Embryonic facial prominence (tissue), 1 donor: ENCODE data around the gene PRSS57.
"Not testable (repeated sequence)": the region's sequence is repeated elsewhere in the genome, so short reads cannot be mapped to it uniquely, and the experiment has no call there.

Experiments used
- DNase-seq: peaks from one replicate; pipeline ENCODE4 v3.0.0-alpha.2; 2016; ENCODE audit errors: extremely low spot score

PRSS57 gene

DNA sequence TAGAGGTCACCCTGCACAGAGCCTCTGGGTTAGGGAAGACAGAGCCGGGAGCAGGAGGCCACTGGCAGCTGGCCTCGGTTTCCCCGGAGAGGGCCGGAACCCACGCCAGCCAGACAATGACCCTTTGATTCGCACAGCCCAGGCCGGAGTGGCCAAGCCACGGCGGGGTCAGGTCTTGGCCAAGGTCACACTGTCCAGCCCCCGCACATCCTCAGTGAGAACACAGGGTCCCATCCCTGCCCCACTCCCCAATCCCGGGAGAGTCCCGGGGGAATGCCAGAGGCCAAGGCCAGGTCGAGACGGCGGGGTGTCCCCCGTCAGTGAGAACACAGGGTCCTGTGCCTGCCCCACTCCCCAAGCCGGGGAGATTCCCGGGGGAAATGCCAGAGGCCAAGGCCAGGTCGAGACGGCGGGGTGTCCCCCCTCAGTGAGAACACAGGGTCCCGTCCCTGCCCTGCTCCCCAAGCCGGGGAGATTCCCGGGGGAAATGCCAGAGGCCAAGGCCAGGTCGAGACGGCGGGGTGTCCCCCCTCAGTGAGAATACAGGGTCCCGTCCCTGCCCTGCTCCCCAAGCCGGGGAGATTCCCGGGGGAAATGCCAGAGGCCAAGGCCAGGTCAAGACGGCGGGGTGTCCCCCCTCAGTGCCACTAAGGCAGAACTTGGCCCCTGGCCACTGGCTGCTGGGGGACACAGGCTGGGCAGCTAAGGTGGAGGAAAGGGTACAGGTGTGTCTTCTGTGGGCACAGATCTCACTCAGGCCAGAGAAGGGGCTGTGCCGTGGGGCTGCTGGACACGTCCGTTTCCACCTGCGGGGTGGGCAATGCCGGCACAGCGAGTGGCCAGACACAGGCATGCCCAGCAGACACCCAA is 20.7 kb downstream of the PRSS57 start:
- DNase-seq = no peak

DNA sequence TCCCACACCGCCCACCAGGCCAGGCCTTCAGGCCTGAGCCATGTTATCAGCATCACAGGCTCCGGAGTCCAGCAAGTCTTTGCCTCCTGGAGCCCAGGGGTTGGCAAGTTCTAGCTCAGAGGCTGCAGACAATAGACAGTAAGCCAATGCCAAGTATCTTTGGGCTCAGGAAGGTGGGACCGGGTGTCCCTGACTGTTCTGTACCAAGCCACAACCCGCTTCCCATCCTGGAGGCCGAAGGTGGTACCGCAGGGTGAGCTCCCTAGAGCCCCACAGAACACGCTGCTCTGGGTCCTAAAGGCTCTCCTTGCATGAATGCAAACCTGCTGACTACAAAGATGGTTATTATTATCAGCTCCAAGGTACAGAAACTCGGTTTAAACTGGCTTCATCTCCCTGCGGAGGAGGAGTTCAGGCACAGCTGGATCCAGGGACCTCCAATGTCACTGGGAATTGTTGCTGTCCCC is 24.6 kb downstream of the PRSS57 start:
- DNase-seq = no peak

DNA sequence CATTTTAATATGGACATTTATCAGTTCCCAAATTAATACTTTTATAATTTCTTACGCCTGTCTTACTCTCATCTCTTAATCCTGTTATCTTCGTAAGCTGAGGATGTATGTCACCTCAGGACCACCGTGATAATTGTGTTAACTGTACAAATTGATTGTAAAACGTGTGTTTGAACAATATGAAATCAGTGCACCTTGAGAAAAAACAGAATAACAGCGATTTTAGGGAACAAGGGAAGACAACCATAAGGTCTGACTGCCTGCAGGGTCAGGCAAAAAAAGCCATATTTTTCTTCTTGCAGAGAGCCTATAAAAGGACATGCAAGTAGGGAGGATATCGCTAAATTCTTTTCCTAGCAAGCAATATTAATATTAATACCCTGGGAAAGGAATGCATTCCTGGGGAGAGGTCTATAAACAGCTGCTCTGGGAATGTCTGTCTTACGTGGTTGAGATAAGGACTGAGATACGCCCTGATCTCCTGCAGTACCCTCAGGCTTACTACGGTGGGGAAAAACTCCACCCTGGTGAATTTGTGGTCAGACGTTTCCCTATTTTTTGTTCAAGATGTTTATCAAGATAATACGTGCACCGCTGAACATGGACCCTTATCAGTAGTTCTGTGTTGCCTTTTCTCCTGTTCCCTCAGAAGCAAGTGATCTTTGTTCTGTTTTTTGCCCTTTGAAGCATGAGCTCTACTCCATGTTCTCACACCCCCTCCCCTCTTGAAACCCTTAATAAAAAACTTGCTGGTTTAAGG is 26.4 kb downstream of the PRSS57 start:
- DNase-seq = not testable (repeated sequence)

DNA sequence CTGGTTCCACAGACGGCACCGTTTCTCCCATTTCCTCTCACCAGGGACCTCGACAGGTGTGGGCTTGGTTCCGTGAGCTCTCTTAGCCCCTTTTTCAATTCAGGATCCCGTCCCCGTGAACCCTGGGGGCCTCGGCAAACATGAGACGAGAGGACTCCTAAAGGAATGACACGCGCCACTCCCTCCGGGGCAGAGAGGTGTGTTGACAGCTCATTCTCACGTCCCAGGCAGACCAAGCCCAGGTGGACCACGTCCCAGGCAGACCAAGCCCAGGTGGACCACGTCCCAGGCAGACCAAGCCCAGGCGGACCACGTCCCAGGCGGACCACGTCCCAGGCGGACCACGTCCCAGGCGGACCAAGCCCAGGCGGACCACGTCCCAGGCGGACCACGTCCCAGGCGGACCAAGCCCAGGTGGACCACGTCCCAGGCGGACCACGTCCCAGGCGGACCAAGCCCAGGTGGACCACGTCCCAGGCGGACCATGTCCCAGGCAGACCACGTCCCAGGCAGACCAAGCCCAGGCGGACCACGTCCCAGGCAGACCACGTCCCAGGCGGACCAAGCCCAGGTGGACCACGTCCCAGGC is 28.2 kb downstream of the PRSS57 start:
- not testable (repeated sequence) for DNase-seq

DNA sequence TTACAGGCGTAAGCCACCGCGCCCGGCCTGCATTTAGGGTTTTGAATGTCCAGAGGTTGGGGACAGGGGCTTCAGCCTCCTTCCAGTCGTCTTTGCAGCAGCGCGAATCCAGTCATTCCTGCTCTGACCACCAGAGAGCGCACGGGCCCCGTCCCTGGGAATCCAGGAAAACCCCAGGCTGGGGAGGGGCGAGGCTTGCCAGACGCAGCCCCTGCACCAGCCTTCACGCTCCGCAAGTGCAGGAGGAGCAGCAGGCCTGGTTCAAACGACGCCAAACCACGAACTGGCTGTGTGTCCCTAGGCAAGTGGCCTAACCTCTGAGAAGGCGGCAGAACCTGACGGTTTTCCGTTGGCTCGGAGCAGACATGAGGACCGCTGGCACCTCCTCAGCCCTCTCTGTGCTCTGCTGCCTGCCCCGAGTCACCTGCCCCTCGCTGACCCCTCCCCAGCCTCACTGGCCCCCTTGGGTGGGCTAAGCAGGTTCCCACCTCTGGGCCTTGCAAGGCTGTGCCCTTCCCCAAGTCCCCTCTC is 30.3 kb downstream of the PRSS57 start:
- DNase-seq = peak; percentile 53

DNA sequence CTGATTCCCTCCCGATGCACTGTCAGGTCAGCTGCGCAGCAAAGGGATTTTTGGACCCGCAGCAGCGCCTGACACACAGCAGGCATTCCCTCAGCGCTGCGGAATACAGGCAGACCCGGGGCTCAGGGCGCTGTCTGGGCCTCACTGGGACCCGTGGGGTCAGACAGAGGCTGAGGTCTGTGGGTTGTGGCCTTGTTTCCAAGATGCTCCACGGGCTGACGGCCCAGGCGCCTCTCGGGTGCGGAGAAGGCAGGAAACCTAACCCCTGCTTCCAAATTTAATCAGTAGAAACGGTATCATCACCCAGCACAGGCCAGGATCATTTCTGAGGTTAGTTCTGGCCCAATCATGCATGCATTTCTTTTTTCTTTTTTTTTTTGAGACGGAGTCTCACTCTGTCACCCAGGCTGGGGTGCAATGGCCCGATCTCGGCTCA is 31.6 kb downstream of the PRSS57 start:
- DNase-seq = no peak

DNA sequence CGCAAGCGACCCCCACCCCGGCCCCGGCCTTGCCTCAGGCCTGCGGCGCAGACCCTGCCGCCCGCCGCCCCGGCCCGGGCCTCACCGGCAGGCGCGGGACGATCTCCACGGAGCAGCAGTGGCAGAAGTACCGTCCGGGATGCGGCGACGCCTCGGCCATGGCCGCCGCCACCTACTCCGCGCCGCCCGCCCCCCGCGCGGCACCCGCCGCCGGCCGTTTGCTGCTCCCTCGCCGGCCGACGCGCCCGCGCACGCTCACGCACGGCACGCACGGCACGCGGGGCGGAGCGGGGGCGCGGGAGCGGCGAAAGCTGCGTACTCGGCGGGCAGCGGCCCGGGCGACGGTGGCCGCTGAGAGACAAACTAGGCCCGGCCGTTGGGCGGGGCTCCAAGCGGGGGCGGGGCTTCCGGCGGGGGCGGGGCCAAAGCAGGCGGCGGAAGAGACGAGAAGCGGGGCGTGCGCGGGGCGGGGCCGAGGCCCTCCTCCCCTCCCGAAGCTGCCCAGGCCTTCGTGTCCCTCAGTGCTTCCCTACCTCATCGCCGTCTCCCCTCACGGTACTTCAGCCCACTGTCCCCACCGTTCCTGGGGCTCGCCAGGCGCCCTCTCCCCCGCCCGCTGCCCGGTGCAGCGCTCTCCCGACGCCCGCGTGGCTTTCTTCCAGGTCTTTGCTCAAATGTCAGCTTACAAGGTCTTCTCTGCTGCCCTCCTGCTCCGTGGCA is 32.1 kb downstream of the PRSS57 start, which contains the start of gene RNF126:
Gene RNF126, minus strand, starts transcription at position 253 of the 720 bp plus-strand sequence. Its CDS starts 93 bp downstream, at position 160.
- DNase-seq = peak; percentile 77

DNA sequence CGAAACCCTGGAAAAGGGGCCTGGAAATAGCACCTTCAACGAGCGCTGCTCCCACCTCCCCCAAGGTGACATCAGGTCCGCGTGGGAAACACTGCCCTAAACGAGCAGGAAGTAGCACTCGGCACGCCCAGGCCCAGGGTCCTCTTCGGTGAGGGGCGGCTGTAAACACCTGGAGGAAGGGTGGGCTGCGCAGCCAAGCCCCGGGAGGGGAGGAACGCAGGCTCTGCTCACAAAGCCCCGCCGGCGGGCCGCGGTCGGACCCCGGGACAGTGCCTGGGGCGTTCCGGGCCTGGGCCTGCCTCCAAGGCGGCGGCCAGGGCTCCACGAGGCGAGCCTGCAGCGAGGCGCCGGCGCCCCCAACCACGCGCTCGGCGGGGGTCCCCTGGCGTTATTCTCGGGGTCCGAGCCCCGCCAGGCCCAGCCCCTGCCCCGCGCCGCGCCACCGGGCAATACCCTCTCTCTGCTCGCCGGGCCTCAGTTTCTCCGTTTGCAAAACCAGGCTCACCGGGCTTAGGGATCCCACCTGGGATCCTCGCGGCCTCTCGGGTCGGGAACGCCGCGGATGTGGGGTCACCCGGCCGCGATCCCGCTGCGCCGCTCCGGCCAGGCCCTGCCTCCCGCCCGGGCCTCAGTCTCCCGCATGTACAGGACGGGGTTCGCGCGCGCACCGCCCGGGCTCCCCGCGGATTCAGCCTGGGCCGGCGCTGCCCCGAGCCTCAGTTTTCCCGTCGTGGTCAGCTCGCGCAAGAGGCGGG is 32.9 kb downstream of the PRSS57 start:
- DNase-seq = no peak

DNA sequence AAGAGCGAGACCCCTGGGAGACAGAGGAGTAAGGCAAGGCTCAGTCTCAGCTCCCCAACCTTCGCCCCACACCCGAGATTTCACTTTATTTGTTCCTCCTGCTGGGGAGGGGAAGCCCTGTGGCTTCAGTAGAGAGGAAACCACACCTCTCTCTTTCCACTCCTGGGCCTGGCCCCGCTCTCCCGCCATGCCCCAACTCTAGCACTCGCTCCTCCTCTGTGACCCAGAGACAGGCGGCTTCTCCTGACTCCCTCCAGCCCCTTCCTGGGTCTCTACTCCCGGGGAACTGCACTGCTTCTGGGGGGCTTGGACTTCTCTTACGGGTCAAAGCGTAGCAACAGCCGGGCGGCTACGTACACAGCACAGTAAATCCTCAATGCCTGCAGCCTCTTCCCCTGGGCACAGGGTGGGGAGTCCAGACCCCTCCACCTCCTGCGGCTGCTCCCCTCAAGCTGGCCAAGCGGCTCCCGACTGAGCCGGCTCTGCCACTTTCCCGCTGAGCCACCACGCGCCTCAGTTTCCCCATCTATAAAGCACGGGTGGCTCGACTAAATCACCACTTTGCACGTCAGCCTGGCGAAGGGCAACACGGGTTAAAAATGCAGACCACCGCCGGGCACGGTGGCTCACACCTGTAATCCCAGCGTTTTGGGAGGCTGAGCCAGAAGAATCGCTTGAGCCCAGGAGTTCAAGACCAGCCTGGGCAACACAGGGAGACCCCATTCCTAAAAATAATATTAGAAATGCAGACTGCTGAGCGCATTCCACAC is 33.6 kb downstream of the PRSS57 start:
- no peak for DNase-seq

DNA sequence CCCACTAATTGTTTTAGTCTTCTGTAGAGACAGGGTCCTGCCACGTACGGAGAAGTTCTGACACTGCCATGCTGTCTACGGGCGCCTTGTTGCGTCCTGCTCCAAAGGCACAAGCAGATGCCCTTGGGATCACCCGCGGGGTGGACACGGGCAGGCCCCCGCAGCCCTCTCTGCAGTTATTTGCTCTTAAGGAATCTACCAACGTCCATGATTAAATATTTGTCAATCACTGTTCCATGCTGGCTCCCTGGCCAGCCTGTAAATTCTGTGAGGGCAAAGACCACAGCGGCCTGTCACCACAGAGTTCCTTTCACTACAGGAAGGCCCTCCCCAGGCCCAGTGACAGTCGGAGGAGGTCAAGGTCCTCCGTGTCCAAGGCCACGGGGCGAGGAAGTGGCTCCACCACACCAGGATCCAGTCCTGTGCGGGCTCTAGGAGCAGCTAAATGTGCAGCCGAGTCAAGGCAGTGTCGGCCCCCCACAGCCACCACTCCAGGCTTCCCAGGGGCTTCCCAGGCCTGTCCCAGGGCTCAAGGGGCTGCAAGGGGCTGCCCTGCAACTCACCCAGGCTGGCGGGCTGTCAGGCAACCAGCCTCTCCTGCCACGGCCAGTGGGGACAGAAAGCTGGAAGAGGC is 34.3 kb downstream of the PRSS57 start:
- DNase-seq = no peak

DNA sequence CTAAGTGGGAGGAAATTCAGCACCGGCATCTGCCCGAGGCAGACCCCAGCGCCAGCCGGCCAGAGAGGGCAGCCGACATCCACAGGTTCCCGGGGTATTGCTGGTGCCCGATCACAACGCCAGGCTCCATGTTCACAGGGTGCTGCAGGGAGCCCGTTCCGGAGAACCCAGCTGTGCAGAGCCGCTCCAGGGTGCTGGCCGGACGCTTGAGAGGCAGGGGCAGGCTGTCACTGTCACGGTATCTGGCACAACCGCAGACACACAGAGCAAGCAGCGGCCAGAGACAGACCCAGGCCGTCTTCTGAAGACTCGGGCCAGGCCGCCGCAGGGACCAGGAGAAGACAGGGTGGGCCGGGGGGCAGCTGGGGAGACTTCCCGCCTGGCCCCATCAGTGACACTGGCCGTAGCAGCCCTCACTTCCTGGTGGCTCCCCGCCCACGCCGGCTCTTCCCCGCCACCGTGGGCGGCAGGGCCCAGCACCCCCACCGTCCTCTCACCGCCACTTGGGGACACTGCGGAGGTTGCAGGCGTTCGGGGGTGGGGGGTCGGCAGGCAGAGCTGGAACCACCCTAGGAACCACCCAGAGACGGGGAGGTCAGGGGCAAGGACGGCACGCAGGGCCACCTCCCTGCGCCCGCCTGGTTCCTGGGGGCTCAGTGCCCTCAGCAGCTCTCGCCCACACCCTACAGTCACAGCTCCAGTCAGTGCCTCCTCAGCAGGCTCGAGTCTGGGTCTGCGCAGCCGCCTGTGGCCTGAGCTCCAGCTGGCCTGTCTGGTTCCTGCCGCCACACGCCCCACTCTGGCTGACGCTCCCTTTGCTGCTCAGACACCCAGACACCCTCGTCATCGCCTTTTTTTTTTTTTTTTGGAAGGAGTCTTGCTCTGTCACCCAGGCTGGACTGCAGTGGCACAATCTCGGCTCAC is 36.1 kb downstream of the PRSS57 start:
- no peak for DNase-seq

DNA sequence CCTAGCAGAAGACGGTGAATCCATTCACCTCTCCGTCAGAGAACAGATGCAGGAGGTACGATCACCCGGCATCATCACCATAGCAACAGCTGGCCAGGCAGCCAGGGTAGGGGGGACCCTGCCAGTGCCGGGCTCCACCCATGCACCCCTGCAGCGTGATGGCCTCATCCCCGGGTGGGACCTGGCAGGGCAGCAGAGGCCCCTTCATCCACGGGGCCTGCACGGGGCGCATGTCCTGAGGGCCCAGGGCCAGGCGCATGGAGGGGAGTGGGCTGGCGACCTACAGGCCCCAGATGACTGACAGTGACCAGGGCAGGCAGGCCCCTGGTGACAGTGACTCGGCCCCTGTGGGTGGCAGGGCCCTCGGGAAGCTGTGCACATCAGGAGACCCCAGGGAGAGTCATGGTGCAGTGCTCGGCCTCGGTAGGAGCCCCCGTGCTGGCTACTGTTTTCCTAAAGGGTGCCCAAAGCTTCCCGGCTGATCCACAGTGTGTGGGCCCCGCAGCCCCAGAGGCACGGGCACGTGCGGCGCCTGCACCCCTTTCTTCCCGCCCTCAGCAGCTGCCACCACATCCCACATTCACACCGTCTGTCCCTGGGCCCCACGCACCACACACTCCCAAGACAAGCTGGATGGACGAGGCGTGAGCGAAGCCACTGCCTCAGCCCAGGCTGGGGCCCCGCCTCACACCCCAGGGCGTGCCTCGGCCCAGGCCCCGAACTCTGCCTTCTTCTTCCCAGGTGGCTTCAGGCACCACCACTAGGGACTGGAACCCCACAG is 37.0 kb downstream of the PRSS57 start:
- no peak for DNase-seq

DNA sequence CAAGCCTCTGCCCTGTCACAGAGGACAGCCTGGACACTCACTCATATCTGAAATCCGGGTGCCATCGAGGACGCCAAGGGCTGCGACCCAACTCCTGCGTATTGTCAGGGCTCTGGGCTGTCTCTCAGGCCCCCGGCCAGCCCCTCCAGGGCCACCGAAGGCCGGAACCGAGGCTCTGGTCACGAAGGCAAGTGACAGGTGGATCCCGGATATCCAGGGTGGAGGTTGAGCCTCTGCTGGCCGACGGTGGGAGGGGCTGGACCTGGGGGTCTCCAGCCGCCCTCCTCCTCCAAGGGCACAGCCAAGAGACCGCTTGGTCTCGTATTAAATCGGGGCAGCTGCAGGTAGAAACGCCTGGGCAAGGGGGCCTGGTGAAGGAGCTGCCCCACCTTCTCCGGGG is 37.6 kb downstream of the PRSS57 start:
- no peak for DNase-seq

DNA sequence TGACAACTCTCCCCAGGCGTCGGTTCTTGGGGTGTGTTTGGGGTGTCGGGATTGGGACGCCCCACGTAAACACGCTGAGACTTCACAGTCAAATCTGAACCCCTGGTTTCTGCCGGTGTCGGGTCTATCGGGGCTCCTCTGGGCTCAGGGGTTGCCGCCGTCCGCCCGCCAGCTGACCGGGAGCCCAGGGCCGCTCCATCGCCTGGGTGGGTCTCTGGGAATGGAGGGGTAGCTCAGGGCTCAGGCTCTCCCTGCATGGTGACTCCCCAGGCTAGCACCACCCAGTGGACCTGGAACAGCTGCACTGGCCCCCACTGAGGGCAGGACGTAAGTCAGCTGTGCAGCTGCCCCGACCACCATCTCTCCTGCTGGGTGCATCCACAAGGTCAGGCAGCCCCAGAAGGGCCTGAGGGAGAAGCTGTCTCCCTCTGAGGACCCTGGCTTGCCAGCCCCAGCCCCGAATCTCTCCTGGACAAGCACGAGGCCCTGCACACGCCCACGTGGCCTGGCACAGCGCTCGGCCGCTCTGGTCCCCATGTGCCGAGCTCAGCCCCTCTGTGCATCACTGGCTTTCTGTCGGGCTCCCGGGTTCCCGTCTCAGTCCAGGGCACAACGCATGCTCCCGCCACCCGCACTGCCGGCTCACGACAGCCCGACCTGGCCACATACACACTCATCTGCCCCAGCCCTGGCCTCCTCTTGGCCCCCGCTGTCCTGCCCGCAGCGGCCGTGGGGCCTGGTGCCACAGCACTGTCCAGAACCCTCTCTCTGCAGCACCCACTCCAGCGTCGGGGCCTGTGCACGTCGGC is 38.3 kb downstream of the PRSS57 start:
- DNase-seq = no peak

DNA sequence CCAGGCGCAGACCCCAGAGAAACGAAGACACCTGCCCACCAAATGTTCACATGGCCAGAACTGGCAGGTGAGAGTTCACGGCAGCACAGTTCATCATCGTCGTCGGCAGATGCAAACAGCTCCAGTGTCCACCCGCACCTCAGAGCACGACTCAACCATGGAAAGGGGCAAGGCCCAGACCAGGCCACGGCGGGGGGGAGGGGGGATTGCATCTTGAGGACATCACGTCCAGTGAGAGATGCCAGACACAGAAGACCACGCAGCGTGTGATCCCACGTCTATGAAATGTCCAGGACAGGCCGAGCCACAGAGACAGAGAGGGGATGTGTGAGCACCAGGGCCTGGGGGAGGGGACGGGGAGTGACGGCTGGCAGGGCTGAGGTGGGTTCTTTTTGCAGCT is 39.6 kb downstream of the PRSS57 start:
- no peak for DNase-seq

DNA sequence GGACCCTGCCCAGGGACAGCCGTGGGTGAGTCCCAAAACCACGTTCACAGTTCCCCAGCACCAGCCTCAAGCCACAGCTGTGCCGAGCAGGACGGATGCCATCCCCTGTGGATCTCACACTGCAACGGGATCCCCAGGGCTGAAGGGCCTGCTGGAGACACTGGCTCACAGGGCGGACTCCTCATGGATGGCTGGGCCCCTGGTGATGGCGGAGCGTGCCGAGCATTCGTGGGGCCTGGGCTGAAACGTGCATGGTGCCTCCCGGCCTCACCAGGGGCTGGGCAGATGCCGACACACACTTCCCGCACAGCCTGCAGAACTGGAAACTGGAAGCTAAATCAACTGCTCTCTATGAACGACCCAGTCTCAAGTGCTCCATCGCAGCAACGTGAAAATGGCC is 41.8 kb downstream of the PRSS57 start:
- no peak for DNase-seq
